Measurements from ENCODE around the gene MRPL18.
A peak's percentile ranks its signal among the peaks of the same experiment; 100 is the strongest.
"Not testable (repeated sequence)": the region's sequence is repeated elsewhere in the genome, so short reads cannot be mapped to it uniquely, and the experiment has no call there.

MRPL18 gene

DNA sequence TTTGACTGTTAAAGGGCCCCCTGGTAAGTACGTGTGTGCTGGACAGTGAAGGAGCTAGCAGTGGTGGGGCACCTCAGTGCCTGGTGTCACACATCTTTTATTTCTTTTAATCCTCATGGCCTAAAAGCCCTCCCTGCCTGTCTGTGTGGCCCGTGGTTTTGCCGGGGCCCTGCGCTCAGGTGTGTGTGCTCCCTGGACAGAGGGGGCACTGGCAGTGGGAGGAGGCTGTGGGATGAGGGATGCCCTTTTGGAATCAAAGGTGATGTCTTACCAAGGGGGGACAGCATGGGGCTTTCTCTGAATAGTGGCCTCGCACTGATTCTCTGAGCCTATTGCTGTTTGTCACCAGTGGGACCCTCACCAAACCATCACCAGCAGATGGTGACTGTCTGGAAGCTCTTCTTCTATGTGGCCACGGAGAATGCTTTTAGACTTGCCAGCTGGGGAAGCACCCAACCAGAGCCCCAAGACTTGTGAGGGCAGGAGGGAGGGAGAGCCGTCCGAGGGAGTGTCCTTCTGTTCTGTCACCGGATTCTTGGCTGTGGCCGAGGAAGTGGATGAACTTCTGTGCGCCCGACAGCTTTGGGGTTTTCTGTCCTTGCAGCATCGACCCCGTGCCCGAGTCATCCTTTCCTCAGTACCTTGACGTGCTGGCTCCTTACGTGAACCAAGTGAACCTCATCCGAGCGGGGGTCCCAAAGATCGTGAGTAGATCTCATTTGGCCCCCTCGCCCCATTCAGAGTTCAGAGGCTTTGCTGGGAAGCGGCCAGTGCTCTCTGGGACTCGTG is 27.9 kb downstream of the MRPL18 start:
- no peak for DNase-seq

DNA sequence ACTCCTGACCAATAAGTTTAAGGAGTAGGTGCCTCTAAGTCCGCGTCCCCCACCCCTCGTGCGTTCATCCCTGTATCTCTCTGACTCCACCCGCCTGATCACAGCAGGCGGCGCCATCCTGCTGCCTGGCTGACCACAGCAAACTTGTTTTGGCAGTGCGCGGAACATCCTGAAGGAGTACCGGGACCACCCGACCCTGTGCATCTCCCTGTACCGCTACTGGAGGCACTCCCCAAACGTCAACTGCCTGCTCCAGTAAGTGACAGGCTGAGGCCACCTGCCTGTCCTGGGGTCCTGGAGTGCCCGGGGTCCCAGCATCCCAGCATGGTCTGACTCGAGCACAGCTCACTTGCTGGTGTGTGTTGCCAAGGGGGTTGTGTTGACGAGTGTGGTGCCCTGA is 28.8 kb downstream of the MRPL18 start:
- DNase-seq = no peak

- no peak for DNase-seq
Observed at GRCh38 chr6:159819932-159820640, 29.8 kb downstream of the MRPL18 start.

- no peak for DNase-seq
Observed at GRCh38 chr6:159821122-159821521, 30.9 kb downstream of the MRPL18 start.

DNA sequence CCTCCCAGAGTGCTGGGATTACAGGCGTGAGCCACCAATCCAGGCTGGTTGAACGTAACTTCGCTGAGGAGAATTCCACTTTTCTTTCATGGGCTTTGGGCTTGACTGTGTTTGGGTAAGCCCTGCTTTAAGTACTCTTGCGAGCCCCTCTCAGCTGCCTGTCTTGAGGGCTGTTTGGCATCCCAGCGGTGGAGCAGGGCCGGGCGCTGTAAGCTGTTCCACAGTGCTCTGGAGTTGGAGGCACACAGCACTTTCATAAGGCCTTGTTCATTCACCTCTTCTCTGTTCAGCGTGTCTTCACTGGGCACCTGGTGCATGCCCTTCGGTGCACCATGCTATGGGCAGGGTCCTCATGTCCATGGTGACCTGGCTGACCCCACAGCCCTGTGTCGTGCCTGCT is 31.5 kb downstream of the MRPL18 start:
- no peak for DNase-seq

GRCh38 chr6:159823953-159824352 is 33.7 kb downstream of the MRPL18 start:
- no peak for DNase-seq

GRCh38 chr6:159824690-159825089 is 34.4 kb downstream of the MRPL18 start:
- DNase-seq = not testable (repeated sequence)

DNA sequence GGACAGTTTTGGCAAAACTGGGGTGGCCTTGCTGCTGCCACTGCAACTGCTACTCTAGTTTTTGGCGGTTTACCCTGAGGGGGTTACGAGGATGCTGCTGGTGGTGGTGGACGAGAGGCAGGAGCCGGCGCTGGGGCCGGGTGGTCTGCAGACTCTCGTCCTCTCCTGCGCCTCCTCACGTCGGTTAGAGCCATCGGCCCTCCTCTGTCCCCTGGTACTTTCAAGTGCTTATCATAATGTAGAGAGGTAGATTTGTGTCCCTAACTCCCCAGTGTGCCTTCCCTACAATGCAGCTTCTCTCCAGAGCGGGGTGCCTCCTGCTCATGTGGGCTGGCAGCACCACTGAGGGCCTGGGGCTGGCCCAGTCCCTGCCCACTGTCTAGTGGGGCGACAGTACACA is 35.7 kb downstream of the MRPL18 start:
- no peak for DNase-seq

GRCh38 chr6:159826968-159827647 is 36.8 kb downstream of the MRPL18 start:
- DNase-seq = peak; percentile 59

- DNase-seq = no peak
Observed at GRCh38 chr6:159828074-159828473, 37.8 kb downstream of the MRPL18 start.

DNA sequence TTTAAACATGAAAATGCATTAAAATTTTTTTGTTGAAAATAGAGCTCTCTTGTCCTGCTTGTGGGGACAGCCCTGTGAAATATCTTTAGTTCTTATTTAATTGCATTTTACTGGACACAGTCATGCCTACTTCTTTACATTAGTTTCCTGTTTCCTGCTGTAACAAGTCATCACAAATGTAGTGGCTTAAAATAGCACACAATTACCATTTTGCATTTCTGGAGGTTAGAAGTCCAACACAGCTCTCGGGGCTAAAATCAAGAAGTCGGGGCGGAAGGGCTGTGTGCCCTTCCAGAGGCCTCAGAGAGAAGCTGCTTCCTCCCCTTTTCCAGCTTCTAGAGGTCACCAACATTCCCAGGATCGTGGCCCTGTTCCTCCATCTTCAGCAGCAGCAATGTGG is 39.3 kb downstream of the MRPL18 start:
- no peak for DNase-seq

DNA sequence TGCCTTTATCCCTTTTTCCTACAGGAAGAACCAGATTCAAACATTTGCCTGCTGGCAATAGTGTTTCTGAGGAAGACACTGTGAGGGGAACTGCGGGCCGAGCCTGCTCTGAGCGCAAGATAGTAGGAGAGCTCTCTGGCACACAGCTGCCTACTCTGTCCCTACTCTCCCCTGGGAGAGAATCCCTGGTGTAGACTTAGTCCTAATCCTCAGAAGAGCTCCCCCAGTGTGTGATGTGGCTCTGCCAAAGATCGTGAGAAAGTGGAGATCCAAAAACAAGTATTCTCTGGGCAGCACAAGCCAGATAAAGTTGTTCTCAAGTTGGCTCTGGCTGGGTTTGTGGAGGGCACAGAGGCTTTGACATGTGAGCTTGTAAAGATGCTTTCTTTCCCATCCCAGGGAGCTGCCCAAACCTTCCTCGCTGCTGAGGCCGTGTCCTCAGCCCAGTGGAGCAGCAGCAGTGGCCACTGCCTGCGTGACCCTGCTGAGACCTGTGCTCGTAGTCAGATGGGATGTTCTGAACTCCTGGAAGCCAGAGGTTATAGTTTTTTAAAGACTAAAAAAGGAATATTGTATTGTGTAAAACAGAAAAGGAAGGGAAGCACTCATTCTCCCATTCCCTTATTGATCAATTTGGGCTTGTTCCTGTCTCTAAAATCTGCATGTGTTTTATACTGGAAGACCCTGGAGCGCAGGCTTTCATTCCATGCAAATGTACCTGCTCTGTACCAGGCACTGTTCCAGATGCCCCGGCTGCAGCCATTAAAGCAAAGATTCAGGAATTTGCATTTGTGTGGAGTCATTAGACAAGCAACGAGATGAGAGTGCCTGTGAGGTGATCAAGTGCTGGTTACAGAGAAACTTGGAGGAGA is 40.5 kb downstream of the MRPL18 start:
- DNase-seq = no peak

DNA sequence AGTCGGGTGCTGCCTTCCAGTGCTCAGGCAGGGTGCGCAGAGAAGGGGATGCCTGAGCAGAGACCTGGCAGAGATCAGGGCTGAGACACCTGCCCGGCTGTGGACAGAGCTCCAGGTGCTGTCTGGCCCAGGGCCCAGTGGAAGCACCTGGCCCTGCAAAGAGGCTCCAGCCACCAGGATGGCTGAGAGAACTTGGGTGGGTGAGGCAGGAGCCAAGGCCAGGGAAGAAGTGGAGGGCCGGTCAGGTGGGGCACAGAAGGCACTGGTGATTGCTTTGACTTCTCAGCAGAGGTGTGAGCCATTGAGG is 41.1 kb downstream of the MRPL18 start:
- DNase-seq = no peak

GRCh38 chr6:159832946-159833345 is 42.7 kb downstream of the MRPL18 start:
- DNase-seq = no peak

DNA sequence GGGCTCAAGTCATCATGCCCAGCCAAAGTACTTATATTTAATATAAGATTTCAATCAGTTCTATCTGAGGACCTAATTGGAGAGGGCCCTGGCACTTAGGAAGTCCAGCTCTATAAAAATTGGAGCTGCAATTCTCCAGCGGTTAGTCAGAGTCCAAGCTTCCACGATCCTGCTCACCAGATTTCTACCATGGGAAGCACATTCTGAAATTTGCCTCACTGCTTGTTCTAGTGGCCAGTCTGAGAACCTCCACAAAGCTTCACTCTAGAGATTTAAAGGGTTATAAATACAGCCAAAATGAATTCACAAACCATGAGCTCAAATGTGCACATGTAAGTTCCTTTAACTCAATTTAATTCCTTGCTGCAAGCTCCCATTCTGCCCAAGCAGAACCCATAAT is 43.3 kb downstream of the MRPL18 start:
- DNase-seq = no peak

- no peak for DNase-seq
Observed at GRCh38 chr6:159833997-159834603, 43.8 kb downstream of the MRPL18 start.

GRCh38 chr6:159836718-159837490 is 46.6 kb downstream of the MRPL18 start:
- DNase-seq = no peak

DNA sequence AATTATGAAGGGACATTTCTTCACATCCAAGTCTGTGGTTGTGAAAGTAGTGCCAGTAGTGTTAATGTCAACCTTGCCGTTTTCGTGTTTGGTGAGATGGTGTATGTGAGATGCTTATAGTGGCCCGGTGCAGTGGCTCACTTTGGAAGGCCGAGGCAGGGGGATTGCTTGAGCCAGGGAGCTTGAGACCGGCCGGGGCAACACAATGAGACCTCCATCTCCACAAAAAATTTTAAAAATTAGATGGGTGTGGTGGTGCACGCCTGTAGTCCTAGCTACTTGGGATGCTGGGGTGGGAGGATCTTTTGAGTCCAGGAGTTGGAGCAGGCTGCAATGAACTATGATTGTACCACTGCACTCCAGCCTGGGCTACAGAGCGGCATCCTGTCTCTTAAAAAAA is 47.2 kb downstream of the MRPL18 start:
- no peak for DNase-seq

- no peak for DNase-seq
Observed at GRCh38 chr6:159838020-159838744, 47.9 kb downstream of the MRPL18 start.

DNA sequence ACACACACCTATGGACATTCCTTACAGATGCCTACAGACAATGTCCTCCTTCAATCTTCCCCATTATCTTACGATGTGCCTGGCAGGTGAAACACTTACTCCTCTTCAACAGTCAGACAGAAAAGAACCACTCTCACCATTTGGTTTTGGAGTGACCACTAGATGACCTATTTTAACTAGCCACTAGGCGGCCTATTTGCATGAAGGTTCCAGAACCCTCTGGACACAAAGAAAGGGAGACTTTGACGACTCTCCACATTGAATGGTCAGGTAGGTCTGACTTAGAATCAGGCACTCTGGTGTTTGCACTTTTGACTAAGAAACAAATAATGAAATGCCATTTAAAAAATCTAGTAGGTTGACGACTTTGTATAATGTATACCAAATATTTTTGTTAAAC is 51.8 kb downstream of the MRPL18 start:
- no peak for DNase-seq
